Ammon's horn (tissue), 1 donor: ENCODE data around the gene PLCB1.
A peak's percentile ranks its signal among the peaks of the same experiment; 100 is the strongest.

Experiments used
- DNase-seq: peaks from one replicate; pipeline ENCODE4 v3.0.0-alpha.2; 2016; ENCODE audit warnings: low spot score

PLCB1 gene

DNA sequence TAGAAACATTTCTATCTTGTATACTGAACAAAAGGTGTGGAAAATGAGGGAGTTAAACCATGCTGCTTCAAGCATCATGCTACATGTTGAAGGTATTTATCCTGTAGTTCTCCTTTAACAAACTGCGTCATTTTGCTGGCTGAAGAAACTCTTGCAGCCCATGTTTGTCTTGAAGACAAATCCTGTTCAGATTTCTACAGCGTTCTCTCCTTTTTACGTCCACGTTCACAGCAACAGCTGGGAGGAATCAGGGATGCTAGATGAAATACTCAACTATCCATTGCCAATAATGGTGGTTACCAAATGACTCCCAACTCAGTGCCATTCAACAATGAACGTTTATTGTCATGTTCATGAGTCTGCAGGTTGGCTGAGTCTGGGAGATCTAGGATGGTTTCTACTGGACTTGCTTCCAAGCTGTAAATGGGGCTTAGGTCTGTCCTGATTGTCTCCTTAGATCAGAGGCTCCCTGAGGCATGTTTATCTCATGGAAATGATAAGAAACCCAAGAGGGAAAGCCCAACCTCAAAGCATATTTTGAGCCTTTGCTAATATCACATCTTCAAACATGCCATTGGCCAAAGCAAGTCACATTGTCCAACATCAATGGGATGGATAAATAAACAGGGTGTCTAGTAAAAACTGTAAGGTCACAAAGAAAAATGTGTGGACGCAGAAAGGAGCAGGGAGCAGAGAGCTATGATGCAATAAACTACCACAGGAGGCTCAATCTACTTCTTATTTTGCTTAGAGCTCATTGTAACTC is 2.7 kb upstream of the PLCB1 start:
- no peak for DNase-seq

DNA sequence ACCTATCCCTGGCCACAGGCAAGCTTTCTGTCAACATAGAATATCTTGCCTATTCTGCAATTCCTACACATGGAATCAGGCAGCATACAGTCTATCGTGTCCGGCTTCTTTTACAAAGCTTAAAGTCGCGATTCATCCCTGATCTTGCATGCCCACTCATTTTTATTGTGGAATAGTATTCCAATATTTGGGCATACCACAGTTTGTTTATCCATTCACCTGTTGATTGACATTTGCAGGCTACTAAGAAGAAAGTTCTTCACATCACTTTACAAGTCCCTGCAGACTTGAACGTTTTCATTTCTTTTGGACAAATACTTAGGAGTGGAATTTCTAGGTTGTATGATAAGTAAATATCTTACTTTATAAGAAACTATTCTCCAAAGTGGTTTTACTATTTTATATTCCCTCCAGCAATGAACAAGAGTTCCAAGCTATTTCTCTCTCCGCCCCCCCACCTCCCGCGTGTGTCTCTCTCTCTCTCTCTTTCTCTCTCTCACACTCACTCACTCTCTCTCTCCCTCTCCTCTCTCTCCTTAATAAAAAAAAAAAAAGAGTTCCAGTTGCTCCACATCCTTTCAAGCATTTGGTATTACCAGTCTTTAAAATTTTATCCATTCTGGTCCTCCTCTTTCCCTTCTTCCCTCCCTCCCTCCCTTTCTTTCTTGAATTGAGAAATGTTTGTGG is 1.1 kb upstream of the PLCB1 start:
- DNase-seq = no peak

- DNase-seq = peak; percentile 12
These were observed 631 bp downstream of the PLCB1 start for GRCh38 chr20:8132484-8133309.

DNA sequence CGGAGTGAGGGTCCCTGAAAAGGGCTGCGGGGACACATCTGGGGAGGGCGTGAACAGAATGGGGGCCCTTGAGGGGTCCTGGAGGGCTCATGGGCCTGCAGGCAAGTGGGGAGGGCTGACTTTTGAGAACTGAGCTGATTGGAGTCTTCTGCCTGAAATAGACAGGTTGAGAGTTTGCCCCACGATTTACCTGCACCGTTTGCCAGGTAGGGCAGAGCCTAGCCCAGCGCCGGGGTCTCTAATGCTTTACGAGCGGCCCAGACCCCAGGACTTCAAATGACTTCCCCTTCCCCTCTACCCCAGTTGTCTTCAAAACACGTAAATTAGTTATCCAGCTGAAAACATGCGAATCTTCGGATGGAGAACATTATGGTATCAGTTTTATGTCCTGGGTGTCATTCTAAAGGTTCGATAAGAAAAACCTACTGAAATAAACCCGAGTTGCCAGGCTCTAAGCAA is 1.3 kb downstream of the PLCB1 start:
- no peak for DNase-seq

DNA sequence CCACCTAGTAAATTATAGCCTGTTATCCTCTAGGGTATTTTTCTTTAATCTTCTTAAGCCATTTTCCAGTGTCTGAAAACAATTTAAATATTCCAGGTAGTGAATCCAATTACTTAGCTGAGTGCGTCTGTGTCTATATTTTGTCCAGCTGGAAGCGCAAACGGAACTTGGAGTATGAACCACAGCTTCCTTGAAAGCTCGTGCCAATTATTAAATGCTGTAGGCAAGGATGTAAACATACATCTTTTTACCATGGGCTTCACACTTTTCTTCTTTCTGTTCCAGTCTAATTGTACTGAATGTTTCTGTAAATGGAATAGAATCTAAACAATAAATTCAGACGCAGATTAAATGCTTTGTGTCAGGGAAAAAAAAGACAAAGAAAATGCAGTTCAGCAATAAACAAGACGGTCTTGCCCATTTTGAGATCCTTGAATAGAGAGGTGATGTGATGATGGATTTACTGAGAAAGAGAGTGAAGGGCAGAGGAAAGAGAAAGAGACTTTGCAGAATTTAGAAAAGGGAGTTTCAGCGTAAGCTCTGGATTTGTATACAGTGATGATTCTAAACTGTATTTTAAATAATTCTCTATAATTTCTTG is 1.9 kb downstream of the PLCB1 start:
- DNase-seq = no peak

DNA sequence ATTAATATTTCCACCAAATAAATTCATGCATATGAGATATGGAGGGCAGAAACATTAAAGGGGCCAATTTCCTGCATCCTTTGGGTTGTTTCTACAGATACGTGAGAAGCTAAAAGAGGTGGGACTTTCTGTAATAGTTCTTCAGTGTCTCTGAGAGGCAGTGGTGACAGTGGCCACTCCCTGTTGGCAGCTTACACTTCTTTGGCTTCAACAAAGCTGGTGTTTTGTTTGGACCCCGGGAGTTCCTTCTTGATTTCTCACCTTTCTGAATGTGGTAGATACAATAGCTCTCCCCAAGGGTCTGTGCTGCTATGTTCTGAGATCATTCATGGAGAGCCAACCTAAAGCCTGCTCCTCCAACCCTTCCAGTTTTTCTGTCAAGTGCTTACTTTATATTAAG is 7.8 kb downstream of the PLCB1 start:
- DNase-seq = no peak

GRCh38 chr20:8143474-8143873 is 11.4 kb downstream of the PLCB1 start:
- DNase-seq = no peak

DNA sequence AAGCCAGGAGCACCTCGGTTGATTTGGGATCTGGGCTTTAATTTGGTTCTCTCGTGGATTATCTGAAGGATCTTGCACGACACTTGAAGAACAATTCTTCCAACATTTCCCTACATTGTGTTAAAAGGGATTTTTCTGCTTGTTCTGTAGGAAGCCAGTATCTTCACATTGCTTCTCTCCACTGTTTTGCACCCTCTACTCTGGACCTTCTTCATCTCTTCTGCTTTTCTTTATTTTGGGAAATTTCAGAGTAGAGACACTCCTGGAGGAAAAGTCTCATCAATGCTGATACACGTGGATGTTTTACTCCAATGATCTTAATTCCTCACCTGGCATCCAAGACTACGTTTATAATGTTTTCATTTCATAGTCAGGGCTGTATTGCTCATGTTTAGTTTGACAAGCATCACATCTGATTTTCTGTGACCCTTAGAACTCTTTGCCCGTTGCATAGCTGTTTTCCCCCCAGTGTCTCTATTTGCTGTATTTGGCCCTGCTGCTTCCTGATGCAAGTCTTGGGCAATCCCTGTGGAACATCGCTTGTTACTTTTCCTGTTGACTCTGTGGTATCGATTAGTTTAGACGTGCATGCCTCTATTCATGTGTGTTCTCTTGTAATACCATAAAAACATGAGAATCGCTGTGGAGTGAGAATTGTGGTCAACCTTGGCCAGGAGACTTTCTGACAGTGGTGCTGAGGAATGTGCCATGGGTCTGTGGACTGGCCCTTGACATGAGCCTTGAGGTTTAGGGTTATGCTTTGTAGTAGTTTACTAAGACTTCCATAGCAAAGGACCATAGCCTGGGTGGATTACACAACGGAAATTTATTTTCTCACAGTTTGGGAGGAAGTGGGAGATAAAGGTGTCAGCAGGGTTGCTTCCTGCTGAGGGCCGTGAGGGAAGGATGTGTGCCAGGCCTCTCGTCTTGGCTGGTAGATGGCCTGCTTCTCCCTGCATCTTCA is 12.5 kb downstream of the PLCB1 start:
- no peak for DNase-seq

- DNase-seq = no peak
These were observed 13.4 kb downstream of the PLCB1 start for GRCh38 chr20:8145246-8146168.

- DNase-seq = no peak
These were observed 15.4 kb downstream of the PLCB1 start for GRCh38 chr20:8147476-8147875.

- no peak for DNase-seq
These were observed 16.4 kb downstream of the PLCB1 start for GRCh38 chr20:8148501-8148900.

DNA sequence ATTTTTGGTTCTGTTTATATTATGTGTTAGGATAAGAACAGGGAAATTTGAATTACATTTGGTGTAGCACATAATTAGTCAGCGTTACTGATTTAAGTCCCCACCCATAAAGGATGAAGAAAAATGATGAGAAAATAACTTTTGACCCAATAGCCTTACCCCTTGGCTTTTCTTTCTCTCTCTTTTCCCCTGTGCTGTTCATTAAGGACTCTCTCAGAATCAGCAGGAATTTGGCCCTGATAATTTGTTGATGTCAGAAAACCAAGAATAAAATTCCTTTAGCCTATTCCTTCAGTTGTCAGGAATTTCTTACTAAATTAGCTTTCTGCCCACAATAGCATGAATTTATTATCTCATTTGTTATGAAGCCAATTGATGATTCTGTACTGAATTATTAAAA is 18.5 kb downstream of the PLCB1 start:
- no peak for DNase-seq

GRCh38 chr20:8151372-8151771 is 19.3 kb downstream of the PLCB1 start:
- no peak for DNase-seq

DNA sequence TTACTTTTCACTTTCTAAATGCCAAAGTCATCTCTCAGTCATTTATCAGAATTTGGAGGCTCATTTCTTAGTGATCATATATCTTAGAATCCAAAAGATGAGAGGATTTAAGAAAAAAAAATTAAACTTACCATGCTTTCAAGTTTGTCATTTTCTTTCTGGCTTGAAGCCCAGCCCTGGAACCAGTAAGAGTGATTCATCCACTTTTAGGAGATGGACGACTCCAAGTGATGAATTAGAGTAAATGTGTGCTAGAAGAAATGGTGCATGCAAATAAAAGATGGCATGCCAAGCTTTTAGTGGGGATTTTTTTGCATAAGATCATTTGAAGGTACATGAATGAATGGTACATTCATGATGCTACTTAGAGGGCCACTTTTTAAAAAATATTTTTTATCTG is 20.1 kb downstream of the PLCB1 start:
- no peak for DNase-seq

GRCh38 chr20:8152847-8153246 is 20.8 kb downstream of the PLCB1 start:
- no peak for DNase-seq

- DNase-seq = no peak
These were observed 21.3 kb downstream of the PLCB1 start for GRCh38 chr20:8153281-8153908.

GRCh38 chr20:8154638-8155037 is 22.6 kb downstream of the PLCB1 start:
- no peak for DNase-seq

- no peak for DNase-seq
These were observed 23.2 kb downstream of the PLCB1 start for GRCh38 chr20:8155229-8155628.

GRCh38 chr20:8155812-8156211 is 23.7 kb downstream of the PLCB1 start:
- no peak for DNase-seq
